HG03103 (cell line): ENCODE data around the gene WBP11.
"Not testable (repeated sequence)": the region's sequence is repeated elsewhere in the genome, so short reads cannot be mapped to it uniquely, and the experiment has no call there.

Experiments
- ATAC-seq: cut with Tn5 transposase; IDR thresholded peaks from one replicate; pipeline ENCODE4 v1.9.1; 2021; ENCODE audit warnings: low read depth; ENCODE audit not compliant: unreplicated experiment

The WBP11 gene

GRCh38 chr12:14774074-14774905, 29.0 kb downstream of the WBP11 start:
- ATAC-seq: peak; percentile 56

DNA sequence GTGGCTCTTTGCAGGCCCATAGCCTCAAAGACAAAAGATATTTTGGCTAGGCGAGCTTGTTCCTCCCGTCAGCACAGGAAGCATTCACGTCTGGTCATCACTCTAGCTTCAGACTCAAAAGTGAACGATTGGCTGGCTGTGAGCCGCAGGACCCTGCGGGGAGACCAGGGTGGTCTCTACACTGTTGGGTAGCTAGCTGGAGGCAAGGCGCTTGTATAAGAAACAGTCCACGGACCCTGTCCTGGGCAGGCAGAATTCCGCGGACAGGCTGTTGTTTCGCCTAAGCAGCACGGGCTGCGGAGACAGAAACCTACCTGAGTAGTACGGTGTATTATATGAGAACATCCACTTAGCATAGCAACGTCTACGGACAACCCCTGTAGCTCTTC, 29.6 kb downstream of the WBP11 start:
- ATAC-seq: peak; percentile 15

- ATAC-seq: no peak
These were observed 30.3 kb downstream of the WBP11 start for GRCh38 chr12:14772946-14773345.

DNA sequence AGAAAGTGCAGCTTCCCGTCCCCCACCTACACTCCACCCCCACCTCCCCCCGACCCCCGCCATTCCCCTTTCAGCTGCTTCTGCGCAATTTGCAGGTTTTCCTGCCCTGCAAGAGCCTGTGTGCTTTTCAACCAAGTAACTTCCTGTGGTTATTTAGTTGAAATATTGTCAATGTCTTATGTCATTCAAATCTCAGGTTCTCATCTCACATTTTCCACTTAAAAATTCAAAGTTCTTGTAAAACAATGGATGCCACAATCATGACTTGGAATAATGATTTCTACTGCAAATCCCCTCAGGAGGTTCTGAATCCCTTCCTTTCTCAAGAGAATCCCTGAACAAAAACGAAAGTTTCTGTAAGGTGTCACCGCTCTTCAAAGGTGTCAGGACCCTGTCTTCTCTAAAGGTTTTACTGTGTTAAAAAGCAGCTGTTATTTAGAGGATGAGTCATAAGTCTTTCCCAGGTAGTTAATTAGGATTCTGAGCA, 31.6 kb downstream of the WBP11 start:
- ATAC-seq: no peak

DNA sequence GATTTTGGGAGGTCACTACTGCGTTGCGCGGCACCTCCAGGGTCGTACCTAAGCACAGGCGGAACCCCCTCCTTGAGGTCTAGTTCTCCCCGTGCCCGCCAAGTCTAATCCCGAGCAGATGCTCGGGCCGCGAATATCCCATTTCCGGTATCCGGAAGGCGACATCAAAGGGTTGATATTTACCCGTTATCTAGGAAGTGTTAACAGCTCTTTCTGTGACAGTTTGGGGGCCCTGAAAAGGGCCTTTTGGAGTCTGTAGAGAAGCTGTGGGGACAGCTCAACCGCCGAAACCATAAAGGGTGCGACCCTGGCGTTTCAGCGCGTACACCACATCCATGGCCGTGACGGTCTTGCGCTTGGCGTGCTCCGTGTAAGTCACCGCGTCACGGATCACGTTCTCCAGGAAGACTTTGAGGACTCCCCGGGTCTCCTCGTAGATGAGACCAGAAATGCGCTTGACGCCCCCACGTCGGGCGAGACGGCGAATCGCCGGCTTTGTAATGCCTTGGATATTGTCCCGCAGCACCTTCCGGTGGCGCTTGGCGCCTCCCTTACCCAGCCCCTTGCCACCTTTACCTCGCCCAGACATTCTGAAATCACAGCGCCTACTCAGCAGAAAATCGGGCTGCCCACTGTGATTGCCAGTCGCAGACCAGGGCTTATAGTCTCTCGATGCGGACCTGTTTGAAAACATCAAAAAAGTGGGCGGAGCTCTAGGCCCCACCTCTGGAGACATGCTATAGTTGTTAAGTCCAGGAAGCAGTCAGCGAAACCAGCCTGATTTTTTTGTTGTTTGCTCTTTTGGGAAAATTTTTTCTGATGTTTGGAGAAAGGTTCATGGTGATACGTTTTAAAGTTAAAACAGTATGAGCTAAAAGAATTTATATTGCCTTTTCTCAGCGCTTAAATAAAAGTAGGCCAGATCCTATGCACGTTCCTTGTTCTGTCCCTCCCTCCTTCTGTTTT, 32.5 kb downstream of the WBP11 start:
- peak; percentile 20 for ATAC-seq

GRCh38 chr12:14769969-14770495, 33.2 kb downstream of the WBP11 start:
- ATAC-seq: peak; percentile 26

GRCh38 chr12:14769466-14769968, 33.8 kb downstream of the WBP11 start:
- peak; percentile 1 for ATAC-seq

DNA sequence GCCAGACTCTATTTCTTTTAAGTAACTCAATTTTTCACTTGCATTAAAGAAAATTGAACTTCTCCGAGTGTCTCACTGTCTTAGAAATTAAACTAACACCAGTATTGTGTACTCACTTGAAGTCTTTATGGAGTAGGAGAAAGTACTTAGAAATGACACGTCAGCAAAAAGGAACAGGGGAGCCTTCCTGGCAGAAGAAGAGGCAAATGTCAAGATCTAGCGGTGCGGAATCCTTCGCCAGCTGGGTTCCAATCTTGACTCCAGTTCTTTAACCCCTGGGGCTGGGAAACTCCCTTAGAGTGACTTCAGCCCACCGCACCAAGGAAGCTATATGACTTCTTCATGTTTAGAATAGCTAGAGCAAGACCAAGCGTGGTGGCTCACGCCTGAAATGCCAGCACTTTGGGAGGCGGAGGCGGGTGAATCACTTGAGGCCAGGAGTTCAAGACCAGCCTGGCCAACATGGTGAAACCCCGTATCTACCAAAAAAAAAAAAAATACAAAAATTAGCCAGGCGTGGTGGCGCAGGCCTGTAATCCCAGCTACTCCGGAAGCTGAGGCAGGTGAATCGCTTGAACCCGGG, 34.4 kb downstream of the WBP11 start:
- ATAC-seq: no peak

DNA sequence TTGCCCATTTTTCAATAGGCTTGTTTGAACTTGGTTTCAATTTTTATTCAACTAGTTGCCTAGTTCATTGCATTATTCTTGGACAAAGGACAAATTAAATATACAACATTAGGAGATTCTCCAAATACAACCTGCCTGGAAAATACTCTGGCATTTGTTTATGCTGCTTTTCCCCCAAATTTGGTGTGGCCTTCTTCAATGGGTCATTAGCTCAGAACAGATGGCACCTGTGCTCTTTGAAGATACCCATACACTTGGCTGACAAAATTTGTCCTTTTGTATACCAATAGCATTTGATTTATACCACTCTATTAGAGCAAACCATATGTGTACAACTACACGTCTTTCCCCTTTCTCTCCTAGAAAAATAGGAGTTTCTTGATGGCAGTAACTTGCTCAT, 35.7 kb downstream of the WBP11 start:
- no peak for ATAC-seq

- no peak for ATAC-seq
These were observed 36.5 kb downstream of the WBP11 start for GRCh38 chr12:14766649-14767215.

GRCh38 chr12:14766020-14766419, 37.3 kb downstream of the WBP11 start:
- not testable (repeated sequence) for ATAC-seq

DNA sequence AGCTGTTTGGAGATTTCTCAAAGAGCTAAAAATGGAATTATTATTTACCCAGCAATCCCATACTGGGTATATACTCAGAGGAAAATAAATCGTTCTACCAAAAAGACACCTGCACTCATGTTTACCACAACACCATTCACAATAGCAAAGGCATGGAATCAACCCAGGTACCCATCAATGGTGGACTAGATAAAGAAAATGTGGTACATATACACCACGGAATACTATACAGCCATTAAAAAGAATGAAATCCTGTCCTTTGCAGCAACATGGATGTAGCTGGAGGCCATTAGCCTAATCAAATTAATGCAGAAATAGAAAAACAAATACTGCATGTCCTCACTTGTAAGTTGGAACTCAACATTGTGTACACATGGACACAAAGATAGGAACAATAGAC, 37.9 kb downstream of the WBP11 start:
- no peak for ATAC-seq

DNA sequence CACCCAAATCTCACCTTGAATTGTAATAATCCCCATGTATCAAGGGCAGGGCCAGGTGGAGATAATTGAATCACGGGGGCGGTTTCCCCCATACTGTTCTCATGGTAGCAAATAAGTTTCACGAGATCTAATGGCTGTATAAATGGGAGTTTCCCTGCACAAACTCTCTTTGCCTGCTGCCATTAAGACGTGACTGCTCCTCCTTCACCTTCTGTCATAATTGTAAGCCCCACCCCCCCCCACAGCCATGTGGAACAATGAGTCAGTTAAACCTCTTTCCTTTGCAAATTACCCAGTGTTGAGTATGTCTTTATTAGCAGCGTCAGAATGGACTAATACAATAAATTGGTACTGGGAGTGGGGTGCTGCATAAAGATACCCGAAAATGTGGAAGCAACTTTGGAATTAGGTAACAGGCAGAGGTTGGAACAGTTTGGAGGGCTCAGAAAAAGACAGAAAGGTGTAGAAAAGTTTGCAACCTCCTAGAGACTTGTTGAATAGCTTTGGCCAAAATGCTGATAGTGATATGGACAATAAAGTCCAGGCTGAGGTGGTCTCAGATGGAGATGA, 43.5 kb downstream of the WBP11 start:
- not testable (repeated sequence) for ATAC-seq

GRCh38 chr12:14756334-14757143, 46.7 kb downstream of the WBP11 start:
- no peak for ATAC-seq

DNA sequence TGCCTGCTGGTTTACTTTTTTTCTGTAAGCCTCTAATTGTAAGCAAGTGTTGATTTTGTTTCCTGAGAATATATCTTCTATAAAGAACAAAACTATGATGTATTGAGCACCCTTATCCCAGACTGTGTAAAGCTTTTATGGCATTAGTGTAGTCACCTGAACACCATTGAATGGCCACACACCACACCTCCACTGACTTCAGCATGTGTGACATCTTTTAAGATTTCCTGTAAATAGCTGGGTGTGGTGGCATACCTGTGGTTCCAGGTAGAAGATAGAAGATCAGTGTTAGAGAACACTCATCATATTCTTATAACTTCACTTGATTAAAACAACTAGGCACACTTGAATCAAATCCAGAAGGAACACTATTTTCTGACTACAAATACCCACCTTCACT, 51.3 kb downstream of the WBP11 start:
- no peak for ATAC-seq

GRCh38 chr12:14743061-14743460, 60.2 kb downstream of the WBP11 start:
- no peak for ATAC-seq

DNA sequence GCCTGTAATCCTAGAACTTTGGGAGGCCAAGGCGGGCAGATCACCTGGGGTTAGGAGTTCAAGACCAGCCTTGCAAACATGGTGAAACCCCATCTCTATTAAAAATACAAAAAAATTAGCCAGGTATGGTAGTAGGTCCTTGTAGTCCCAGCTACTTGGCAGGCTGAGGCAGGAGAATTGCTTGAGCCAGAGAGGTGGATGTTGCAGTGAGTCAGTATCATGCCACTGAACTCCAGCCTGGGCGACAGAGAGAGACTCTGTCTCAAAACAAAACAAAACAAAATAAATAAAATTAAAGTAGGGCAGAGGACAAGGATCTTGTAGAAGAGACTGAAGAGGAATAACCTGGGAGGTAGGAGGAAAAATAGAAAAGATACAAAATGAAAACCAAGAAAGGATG, 61.3 kb downstream of the WBP11 start:
- ATAC-seq: no peak

DNA sequence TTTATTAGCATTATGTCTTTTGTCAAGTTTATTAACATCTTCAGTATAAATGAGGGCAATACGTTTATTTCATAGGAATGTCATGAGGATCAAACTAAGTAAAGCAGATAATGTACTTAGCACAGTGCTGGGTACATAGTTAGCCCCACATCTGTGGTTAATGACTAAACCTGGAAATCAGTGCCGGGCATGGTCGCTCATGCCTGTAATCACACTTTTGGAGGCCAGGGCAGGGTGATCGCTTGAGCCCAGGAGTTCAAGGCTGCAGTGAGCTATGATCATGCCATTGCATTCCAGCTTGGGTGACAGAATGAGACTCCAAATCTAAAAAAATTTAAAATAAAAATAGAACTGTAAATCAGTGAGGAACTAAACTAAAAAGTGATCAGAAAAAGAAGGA, 62.1 kb downstream of the WBP11 start:
- ATAC-seq: no peak

GRCh38 chr12:14736441-14736840, 66.8 kb downstream of the WBP11 start:
- ATAC-seq: not testable (repeated sequence)
